Parathyroid adenoma (tissue), 2 donors: Measurements from ENCODE around the gene C13orf46.

ENCODE experiments used
- H2AFZ ChIP-seq: fragments of 300-600 bp; sonication (generic); one replicate; pipeline ENCODE4 v1.7.0; 2017; ENCODE audit warnings: antibody characterized with exemption, mild to moderate bottlenecking
- H3K27ac ChIP-seq: fragments of 300-600 bp; sonication (generic); one replicate; pipeline ENCODE4 v1.7.0; 2017
- H3K27me3 ChIP-seq: fragments of 300-600 bp; sonication (generic); one replicate; pipeline ENCODE4 v1.7.0; 2017; ENCODE audit warnings: low read length; ENCODE audit not compliant: control insufficient read depth, insufficient read depth
- H3K36me3 ChIP-seq: fragments of 300-600 bp; sonication (generic); one replicate; pipeline ENCODE4 v1.7.0; 2017; ENCODE audit warnings: low read length; ENCODE audit not compliant: control insufficient read depth, insufficient read depth
- H3K4me1 ChIP-seq: fragments of 300-600 bp; sonication (generic); one replicate; pipeline ENCODE4 v1.7.0; 2017; ENCODE audit warnings: control low read depth
- H3K4me2 ChIP-seq: fragments of 300-600 bp; sonication (generic); one replicate; pipeline ENCODE4 v1.7.0; 2017; ENCODE audit warnings: low read length
- H3K4me3 ChIP-seq: fragments of 300-600 bp; sonication (generic); one replicate; pipeline ENCODE4 v1.7.0; 2017; ENCODE audit warnings: low read depth, low read length
- H3K79me2 ChIP-seq: fragments of 300-600 bp; sonication (generic); one replicate; pipeline ENCODE4 v1.7.0; 2017; ENCODE audit warnings: control low read depth
- H3K9ac ChIP-seq: fragments of 300-600 bp; sonication (generic); one replicate; pipeline ENCODE4 v1.7.0; 2017; ENCODE audit warnings: mild to moderate bottlenecking
- H3K9me3 ChIP-seq: fragments of 300-600 bp; sonication (generic); one replicate; pipeline ENCODE4 v1.7.0; 2017; ENCODE audit warnings: low read length; ENCODE audit not compliant: control insufficient read depth
- TF ChIP-seq, protein P1 (sequence below): fragments of 300-600 bp; sonication (generic); IDR thresholded peaks from one replicate; pipeline ENCODE4 v1.7.0; 2017; ENCODE audit warnings: antibody characterized with exemption, mild to moderate bottlenecking
- donor health status: primary hyperparathyroidism.

The C13orf46 gene

DNA sequence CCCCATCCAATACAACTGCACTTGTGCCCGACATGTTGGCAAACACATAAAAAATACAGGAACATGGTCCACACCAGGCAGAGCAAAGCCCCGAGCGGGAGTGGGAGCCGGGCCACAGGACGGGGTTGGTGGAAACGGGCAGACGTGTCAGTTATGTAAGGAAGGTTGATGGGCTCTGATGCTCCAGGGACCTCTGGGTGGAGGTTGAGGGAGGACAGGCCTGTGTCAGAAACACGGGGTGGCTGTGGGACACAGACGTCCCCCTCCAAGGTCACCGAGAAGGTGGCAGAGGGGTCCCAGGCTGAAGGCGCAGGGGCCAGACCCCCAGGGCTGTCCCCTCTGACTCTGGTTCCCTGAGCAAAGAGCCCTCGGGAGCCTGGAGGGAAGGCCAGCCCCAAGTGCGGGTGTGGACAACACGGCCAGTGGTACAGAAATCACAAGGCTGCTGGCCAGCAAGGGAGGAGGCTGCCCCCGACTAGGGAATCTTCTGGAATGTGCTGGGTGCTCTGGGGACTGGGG, 31.4 kb upstream of the C13orf46 start:
- TF ChIP-seq, protein P1, sequence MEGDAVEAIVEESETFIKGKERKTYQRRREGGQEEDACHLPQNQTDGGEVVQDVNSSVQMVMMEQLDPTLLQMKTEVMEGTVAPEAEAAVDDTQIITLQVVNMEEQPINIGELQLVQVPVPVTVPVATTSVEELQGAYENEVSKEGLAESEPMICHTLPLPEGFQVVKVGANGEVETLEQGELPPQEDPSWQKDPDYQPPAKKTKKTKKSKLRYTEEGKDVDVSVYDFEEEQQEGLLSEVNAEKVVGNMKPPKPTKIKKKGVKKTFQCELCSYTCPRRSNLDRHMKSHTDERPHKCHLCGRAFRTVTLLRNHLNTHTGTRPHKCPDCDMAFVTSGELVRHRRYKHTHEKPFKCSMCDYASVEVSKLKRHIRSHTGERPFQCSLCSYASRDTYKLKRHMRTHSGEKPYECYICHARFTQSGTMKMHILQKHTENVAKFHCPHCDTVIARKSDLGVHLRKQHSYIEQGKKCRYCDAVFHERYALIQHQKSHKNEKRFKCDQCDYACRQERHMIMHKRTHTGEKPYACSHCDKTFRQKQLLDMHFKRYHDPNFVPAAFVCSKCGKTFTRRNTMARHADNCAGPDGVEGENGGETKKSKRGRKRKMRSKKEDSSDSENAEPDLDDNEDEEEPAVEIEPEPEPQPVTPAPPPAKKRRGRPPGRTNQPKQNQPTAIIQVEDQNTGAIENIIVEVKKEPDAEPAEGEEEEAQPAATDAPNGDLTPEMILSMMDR = no peak
- no peak overlapping the region for H3K4me2 ChIP-seq
- no peaks in the 10 kb centered on the region for H3K9me3 ChIP-seq
- no peaks in the 10 kb centered on the region for H3K36me3 ChIP-seq
- H3K27ac ChIP-seq = no peak overlapping the region
- H3K27me3 ChIP-seq = no peaks in the 10 kb centered on the region
- no peak overlapping the region for H2AFZ ChIP-seq
- no peak overlapping the region for H3K9ac ChIP-seq
- no peaks in the 10 kb centered on the region for H3K79me2 ChIP-seq
- no peak overlapping the region for H3K4me3 ChIP-seq
- no peaks in the 10 kb centered on the region for H3K4me1 ChIP-seq

DNA sequence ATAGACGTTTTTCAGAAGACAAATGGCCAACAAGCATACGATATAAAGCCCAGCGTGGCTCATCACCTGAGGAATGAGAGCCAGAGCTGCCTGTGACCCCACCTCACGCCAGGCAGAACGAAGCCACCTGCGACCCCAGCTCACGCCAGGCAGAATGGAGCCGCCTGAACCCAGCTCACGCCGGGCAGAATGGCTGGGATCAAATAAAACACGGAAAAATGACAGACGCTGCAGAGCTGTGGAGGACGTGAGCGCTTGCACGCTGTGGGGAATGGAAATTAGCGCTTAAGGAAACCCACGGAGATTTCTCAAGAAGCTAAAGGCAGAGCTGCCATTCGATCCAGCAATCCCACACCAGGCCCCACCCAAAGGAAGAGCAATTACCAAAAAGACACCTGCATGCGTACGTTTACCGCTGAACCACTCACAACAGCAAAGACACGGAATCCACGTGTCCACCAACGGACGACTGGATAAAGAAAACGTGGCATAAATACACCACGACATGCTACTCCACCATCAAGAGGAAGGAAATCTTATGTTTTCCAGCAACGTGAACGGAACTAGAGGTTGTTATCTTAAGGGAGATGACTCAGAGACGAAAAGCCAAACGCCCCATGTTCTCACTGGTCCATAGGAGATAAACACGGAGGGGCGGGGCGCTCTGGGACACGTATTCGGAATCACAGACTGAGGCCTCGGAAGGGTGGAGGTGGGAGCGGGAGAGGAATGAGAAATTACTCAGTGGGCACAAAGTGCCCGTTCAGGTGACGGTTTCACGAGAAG, 30.7 kb upstream of the C13orf46 start:
- no peak overlapping the region for H3K4me3 ChIP-seq
- H3K27me3 ChIP-seq = no peaks in the 10 kb centered on the region
- H3K4me2 ChIP-seq = no peak overlapping the region
- TF ChIP-seq, protein P1 = no peak
- H3K79me2 ChIP-seq = no peaks in the 10 kb centered on the region
- no peaks in the 10 kb centered on the region for H3K36me3 ChIP-seq
- no peak overlapping the region for H2AFZ ChIP-seq
- H3K9ac ChIP-seq = no peak overlapping the region
- no peak overlapping the region for H3K27ac ChIP-seq
- no peaks in the 10 kb centered on the region for H3K4me1 ChIP-seq
- no peaks in the 10 kb centered on the region for H3K9me3 ChIP-seq

DNA sequence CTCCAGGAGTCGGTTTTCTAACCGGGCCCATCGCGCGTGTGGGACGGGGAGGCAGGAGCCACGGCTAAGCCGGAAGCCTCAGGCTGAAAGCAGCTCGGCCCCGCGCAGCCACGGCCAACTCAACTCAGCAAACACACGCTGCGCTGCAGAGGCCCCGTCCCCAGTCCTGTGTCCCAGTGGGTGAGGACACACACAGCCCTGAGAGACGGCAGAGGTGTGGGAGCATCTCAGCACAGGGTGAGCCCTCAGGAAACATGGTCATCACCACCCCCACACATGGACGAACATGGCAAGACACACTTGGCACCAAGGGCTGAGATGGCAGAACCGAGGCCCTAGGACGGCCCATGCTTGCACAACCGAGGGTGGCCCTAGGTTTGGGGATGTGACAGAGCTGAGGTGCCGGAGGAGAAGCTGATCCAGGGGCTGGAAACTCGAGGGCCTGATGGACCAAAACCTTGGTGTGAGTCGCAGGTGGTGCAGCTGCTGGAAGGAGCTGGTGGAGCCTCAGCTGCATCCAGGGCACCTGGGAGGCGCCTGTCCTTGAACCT, 29.0 kb upstream of the C13orf46 start:
- H3K4me2 ChIP-seq = no peak overlapping the region
- H3K9me3 ChIP-seq = no peaks in the 10 kb centered on the region
- H3K79me2 ChIP-seq = no peaks in the 10 kb centered on the region
- no peak overlapping the region for H3K4me3 ChIP-seq
- H3K4me1 ChIP-seq = no peaks in the 10 kb centered on the region
- no peak overlapping the region for H3K27ac ChIP-seq
- H3K27me3 ChIP-seq = no peaks in the 10 kb centered on the region
- H2AFZ ChIP-seq = no peak overlapping the region
- TF ChIP-seq, protein P1 = no peak
- no peak overlapping the region for H3K9ac ChIP-seq
- no peaks in the 10 kb centered on the region for H3K36me3 ChIP-seq

DNA sequence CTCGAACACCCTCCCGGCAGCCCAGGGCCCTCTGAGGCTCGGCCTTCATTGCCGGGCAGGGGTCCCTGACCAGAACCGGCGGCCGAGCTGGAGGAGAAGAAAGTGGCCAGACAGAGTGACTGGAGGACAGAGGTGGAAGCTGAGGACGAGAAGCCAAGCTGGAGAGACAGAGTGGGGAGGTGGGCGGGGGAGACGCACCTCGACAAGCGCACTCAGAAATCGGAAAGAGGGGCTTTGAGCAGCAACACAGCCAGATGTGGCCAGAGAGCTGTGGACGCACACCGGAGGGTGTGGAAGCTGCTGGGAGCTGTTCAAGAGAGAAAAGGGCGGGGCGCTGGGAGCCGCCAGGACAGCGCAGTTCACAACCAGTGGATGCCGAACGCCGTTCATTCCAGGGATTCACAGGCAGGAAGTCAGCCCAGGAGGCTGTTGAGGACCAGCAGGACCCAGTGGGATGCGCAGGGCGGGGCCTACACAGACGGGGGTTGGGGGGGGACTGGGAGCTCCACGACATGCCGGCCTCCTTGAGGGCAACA, 28.2 kb upstream of the C13orf46 start:
- no peaks in the 10 kb centered on the region for H3K27me3 ChIP-seq
- H3K9me3 ChIP-seq = no peaks in the 10 kb centered on the region
- H3K27ac ChIP-seq = no peak overlapping the region
- no peaks in the 10 kb centered on the region for H3K4me1 ChIP-seq
- TF ChIP-seq, protein P1 = no peak
- no peak overlapping the region for H2AFZ ChIP-seq
- H3K4me3 ChIP-seq = no peak overlapping the region
- H3K79me2 ChIP-seq = no peaks in the 10 kb centered on the region
- H3K36me3 ChIP-seq = no peaks in the 10 kb centered on the region
- H3K4me2 ChIP-seq = no peak overlapping the region
- no peak overlapping the region for H3K9ac ChIP-seq
